ENCODE data around the gene PEX14.
"Not testable (repeated sequence)": the region's sequence is repeated elsewhere in the genome, so short reads cannot be mapped to it uniquely, and the experiment has no call there.

Gene PEX14, protein sequence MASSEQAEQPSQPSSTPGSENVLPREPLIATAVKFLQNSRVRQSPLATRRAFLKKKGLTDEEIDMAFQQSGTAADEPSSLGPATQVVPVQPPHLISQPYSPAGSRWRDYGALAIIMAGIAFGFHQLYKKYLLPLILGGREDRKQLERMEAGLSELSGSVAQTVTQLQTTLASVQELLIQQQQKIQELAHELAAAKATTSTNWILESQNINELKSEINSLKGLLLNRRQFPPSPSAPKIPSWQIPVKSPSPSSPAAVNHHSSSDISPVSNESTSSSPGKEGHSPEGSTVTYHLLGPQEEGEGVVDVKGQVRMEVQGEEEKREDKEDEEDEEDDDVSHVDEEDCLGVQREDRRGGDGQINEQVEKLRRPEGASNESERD

GRCh38 chr1:10474613-10475507 is at the start of gene PEX14:
PEX14 (plus strand) TSS chr1:10474950; CDS start chr1:10474967, 17 bp downstream.
- DNase-seq, result peak; percentile 61

- not testable (repeated sequence) for DNase-seq
These were observed 48.8 kb upstream of the PEX14 start for GRCh38 chr1:10425826-10426534.

GRCh38 chr1:10426535-10426848 is 48.3 kb upstream of the PEX14 start:
- DNase-seq, result not testable (repeated sequence)

DNA sequence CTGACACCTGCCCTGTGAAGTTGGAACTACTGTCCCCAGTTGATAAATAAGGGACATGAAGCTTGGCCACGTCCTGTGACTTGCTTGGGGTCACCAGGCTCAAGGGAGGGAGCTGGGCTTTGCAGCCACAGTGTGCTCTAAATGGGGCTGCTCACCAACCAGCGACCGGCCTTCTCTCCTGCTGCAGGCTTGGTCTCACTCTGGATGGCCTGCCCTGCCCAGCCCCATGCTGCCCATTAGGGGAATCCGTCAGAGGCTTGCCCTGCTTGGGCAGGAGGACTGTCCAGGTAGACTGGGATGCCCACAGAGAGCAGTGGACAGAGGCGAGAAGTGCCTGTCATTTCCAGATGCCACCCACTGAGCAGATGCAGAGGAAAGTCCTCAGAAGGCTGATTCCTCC is 45.8 kb upstream of the PEX14 start:
- DNase-seq, result no peak

DNA sequence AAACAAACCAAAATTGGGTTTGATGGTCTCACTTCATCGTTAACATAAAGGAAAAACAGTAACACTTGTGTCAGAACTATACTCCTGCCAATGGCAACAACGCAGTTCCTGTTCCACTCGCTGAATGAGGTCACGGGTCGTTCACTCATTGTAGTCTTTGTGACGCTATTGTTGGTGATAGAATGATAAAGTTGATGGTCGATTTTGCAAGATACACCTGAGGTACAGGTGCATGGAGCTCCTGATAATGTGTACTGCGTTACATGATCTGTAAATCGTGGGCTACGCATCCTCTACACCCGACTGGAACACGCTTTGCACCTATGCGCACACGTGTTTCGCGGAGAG is 44.9 kb upstream of the PEX14 start:
- DNase-seq, result no peak

DNA sequence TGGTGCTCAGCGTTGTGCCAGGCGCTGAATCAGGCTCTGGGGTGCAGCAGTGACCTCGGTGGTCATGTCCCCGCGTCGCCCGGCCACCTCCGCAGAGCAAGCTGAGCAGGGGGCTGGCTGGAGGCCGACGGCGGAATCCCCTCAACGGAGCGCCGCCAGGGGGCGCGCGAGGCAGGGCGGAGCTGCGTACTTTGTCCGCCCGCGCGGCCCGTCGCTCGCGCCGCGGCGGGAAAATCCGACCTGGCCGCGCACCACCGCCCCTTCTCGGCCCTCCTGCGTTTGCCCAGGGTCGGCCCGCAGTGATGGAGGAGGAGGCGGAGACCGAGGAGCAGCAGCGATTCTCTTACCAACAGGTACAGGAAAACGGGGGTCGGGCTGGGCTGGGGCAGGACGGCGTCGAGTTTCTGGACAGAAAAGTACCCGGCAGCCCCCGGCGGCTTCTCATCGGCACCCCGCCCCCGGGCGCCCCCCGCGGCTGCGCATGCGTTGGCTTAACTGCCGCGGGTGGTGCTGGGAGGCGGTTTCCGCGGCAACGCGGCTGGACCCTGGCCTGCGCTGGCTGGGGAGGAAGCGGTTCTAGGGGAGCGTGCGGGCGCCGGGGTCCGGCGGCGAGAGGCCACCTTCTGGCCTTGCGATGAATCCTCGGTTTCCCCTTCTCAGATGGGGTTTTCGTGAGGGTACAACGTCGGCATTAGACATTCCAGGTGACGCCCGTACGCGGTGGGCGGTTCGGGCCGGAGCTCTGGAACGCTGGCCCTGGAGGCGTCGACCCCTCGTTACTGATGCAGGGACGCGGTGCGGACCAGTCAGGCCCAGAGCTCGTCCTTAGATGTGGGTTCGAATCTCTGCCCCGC is 44.3 kb upstream of the PEX14 start, which contains the start of gene CENPS:
Gene CENPS, plus strand, starts transcription at position 218 of the 854 bp plus-strand sequence. Its CDS starts 85 bp downstream, at position 303.
- peak; percentile 79 for DNase-seq

GRCh38 chr1:10431070-10431730 is 43.5 kb upstream of the PEX14 start:
- DNase-seq, result no peak

GRCh38 chr1:10432910-10433700 is 41.6 kb upstream of the PEX14 start:
- DNase-seq, result no peak

GRCh38 chr1:10433790-10434189 is 41.0 kb upstream of the PEX14 start:
- no peak for DNase-seq

- no peak for DNase-seq
These were observed 40.2 kb upstream of the PEX14 start for GRCh38 chr1:10434590-10434989.

DNA sequence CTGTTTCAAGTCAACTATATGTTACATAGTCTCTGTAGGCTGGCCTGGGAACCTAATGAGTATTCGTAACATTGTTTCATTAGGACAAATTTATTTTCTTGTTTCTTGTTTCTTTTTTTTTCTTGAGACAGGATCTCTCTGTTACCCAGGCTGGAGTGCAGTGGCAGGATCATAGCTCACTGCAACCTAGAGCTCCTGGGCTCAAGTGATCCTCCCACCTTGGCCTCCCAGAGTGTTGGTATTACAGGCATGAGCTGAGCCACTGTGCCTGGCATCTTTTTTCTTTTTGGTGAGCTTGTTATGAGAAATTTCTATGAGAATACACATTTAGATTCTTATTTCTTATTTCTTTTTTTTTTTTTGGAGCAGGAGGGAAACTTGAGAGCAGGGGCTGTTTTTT is 37.7 kb upstream of the PEX14 start:
- no peak for DNase-seq

- no peak for DNase-seq
These were observed 36.0 kb upstream of the PEX14 start for GRCh38 chr1:10438677-10439163.

DNA sequence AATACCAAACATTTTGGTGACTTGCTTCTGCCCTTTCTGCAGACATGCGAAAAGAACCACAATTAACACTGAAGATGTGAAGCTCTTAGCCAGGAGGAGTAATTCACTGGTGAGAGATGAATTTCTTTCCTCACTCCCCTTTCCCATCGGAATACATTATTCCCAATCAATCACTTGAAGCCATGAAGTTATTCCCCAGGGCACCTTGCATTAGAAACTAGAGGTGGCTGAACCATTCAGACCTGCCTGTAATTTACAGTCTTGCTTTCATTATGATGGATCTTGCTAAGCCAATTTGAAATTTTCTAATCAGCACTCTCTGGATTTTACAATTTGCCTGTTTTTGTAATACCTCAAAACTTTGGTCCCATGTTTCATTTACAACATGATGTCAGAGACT is 34.4 kb upstream of the PEX14 start:
- DNase-seq, result no peak

DNA sequence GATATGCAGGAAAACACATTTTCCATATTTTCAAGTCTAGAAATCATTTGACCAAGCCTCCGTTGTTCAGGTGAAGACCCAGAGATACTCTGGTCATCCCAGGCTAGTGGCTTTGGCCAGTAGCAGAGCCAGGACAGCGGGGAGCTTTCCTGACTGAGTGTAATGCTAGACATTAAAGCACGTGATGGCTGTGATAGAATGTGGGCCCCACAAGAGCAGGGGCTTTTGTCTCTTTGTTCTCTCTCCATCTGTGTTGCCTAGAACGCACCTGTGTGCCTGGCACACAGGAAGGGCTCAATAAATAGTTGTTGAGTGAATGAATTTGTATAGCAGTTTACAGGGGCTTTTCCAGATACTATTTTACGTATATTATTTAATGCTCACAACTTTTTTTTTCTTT is 34.0 kb upstream of the PEX14 start:
- DNase-seq, result no peak

DNA sequence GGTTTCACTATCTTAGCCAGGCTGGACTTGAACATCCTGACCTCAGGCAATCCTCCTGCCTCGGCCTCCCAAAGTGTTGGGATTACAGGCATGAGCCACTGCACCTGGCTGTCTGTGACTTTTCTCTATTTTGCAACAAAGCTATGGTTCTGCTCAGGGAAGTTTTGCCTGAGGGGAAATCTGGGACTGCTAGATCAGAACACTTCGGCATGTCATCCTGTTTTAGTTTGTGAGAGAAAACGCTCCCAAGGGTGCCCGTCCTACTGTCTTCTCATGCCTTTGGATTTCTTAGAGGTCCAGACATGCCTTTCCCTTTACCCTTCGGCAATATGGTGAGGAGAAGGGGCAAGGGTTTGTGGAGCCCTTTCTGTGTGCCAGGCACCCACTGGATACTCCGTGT is 30.5 kb upstream of the PEX14 start:
- no peak for DNase-seq

- DNase-seq, result no peak
These were observed 29.9 kb upstream of the PEX14 start for GRCh38 chr1:10444795-10445397.

GRCh38 chr1:10446790-10447422 is 27.8 kb upstream of the PEX14 start:
- no peak for DNase-seq

- no peak for DNase-seq
These were observed 25.0 kb upstream of the PEX14 start, which contains the start of gene CORT for GRCh38 chr1:10449751-10450150. CORT (plus strand) TSS chr1:10450031; CDS start chr1:10450224, 193 bp downstream.

DNA sequence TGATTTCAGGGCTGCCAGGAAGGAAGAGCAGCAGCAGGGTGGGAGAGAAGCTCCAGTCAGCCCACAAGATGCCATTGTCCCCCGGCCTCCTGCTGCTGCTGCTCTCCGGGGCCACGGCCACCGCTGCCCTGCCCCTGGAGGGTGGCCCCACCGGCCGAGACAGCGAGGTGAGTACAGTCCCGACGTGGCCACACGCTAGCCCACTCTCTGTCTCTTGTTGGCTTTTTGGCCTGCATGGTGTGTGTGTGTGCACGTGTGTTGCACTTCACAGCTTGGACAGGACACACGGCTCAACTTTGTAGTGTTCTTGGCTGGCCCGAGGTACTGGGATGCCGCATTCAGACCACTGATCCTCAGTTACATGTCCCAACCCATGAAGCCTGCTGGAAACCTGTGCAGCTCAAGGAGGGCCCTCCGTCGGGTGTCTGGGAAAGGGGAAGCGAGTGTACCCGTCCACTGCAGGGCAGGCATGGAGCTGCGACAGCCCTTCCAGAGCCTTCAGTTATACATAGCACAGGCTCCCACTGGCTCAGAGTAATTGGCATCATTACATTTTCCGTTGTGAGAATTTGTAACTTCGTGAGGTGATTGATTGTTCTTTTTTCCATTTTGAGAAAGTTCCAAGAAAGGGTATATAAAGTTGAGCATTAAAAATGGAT is 24.5 kb upstream of the PEX14 start:
- DNase-seq, result no peak

All from GOT3 (cell line).